Sciatic nerve (tissue), 2 donors: Measurements from ENCODE around the gene GRSF1. TPM values are rescaled to one million over a fixed set of nuclear protein-coding genes. Genes with fewer than 3 reads are reported as not detected.
"Not testable (repeated sequence)": the region's sequence is repeated elsewhere in the genome, so short reads cannot be mapped to it uniquely, and the experiment has no call there.

Source experiments
- ATAC-seq: fragments of 200-7000 bp; cut with Tn5 transposase; one replicate; pipeline ENCODE4 v1.9.1; 2020; ENCODE audit warnings: mild to moderate bottlenecking, moderate library complexity
- DNase-seq: peaks from one replicate; pipeline ENCODE4 v3.0.0-alpha.2; 2020; ENCODE audit warnings: low spot score
- intact Hi-C: fragments of 100-400 bp; cut with DNase I; formaldehyde crosslinking; loops from one replicate; pipeline ENCODE4 v1.14.2; 2022
- total RNA-seq: library from RNA; stranded (reverse); fragmentation: NEBNext Ultra II Directional; extraction: Animal tissue kit (Norgen Biotek cat#: 25700); gene quantifications from one replicate; pipeline ENCODE4 v1.2.1, GENCODE V29; 2021
- donor health status: DM: no; HTN: no; CAD: no.
- donor health status: DM: no; HTN: no; CAD: no.

GRSF1 gene
- total RNA-seq = 38.9 TPM

- DNase-seq (peak; percentile 97), ATAC-seq (peak; percentile 98)
- intact Hi-C loops = no loop called here
These were observed at the start of gene GRSF1 for GRCh38 chr4:70839589-70840093. TSS of gene GRSF1 (minus strand) at chr4:70839890. CDS start at chr4:70839827, 63 bp downstream.

- intact Hi-C loops = no loop called here
- no peak for ATAC-seq
- DNase-seq = no peak
These were observed 45.5 kb upstream of the GRSF1 start for GRCh38 chr4:70885174-70885573.

DNA sequence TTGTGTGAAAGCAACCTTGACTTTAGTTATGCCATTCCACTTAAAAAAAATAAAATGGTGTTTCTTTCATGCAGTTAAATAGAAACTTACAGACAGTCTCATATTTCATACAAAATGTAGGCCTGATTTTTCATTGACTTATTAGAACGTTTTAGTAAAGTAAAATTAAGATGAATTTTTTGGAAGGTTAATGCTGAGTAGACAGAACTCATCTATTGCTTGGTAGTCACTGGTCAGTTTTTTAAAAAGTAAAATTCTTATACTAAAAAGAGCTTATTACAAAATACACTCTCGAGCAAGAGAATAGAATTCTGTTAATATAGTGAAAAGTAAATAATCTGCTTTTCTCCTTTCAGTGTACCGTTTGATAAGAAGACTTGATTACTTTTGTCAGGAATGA is 41.0 kb upstream of the GRSF1 start:
- intact Hi-C loops = no loop called here
- no peak for ATAC-seq
- DNase-seq = no peak

- intact Hi-C loops = no loop called here
- ATAC-seq = no peak
These were observed 37.9 kb upstream of the GRSF1 start for GRCh38 chr4:70877556-70877955.

DNA sequence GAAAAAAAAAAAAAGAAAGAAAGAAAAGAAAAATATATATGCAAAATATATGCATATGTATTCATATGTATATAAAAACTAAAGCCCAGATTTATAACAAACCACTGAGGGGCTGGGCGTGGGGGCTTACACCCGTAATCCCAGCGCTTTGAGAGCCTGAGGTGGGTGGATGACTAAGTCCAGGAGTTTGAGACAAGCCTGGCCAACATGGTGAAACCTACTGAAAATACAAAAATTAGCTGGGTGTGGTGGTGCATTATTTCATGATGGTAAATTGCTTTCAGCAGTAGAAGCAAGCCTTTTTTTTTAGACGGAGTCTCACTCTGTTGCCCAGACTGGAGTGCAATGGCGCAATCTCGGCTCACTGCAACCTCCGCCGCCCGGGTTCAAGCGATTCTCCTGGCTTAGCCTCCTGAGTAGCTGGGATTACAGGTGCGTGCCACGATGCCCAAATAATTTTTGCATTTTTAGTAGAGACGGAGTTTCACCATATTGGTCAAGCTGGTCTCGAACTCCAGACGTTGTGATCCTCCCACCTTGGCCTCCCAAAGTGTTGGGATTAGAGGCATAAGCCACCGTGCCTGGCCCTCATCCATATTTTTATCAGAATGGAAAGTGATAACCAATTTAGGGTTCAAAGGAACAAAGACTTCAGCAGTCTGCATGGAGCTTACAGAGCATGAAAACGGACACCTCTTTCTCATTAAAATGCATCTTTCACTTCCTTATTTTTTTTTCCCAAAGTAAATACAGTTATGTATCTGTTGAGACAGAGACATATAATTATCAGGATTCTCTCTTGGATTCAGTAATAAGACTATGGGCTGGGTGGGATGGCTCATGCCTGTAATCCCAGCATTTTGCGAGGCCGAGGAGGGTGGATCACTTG is 34.8 kb upstream of the GRSF1 start:
- ATAC-seq (no peak), DNase-seq (no peak)
- intact Hi-C loops = no loop called here

More at GRCh38 chr4:70877556-70877955, 37.9 kb upstream of the GRSF1 start:
- DNase-seq = no peak

GRCh38 chr4:70873216-70873615 is 33.5 kb upstream of the GRSF1 start:
- intact Hi-C loops = no loop called here
- DNase-seq (no peak), ATAC-seq (no peak)

- DNase-seq (no peak), ATAC-seq (no peak)
- intact Hi-C loops = no loop called here
These were observed 29.1 kb upstream of the GRSF1 start for GRCh38 chr4:70868778-70869177.

DNA sequence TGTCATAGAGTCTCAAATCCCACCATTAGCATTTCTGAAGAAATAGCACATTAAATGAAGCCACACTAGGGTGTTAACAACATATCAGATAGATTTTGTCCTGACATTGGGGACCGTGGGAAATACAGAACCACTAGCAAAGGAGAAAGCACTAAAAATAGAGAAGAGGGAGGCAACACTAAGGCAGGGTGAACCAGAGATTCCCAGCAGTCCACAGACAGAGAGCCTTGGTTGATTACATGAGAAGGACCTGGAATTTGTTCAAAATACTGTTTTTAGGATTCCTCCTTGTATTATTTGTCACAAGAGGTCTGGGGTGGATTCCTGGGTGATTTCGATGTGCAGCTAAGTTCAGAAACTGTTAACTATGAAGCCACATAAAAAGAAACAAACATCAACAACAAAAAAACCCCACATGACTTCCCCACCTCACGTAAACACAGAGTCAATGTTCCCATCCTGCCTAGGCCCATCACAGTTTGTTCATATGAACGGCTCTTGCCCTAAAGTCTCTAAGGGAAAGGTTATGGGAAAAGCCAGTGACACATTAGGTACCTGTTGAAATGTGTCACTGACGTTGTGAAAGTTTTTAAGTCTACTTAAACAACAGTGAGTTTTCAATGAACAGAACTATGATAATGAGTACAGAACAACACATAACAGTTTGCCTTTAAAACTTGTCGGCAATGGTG is 23.6 kb upstream of the GRSF1 start:
- no peak for ATAC-seq
- intact Hi-C loops = no loop called here
- DNase-seq = no peak

DNA sequence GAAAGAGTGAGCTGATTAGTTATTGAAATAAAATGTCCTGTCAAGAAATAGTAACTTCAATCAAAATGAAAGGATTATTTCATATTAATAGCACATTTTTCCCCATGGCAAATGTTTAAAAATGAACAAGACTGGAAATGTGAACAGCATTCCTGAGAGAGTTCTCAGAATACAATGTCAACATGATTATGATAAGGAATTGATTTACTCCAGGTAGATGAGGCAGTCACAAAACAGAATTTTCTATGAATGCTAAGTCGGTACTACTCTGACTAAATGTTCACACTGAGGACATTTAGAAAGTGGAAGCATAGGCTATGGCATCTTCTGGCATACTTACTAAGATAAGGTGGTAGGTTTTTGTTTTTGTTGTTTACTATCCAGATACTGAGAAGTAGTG is 19.4 kb upstream of the GRSF1 start:
- DNase-seq (no peak), ATAC-seq (no peak)
- intact Hi-C loops = no loop called here

GRCh38 chr4:70858454-70858853 is 18.8 kb upstream of the GRSF1 start:
- DNase-seq (no peak), ATAC-seq (no peak)
- intact Hi-C loops = no loop called here

GRCh38 chr4:70855464-70855863 is 15.8 kb upstream of the GRSF1 start:
- no peak for ATAC-seq
- intact Hi-C loops = no loop called here
- DNase-seq = no peak

- intact Hi-C loops = no loop called here
- no peak for DNase-seq
- ATAC-seq = no peak
These were observed 9.6 kb upstream of the GRSF1 start for GRCh38 chr4:70849291-70849690.

GRCh38 chr4:70844180-70844579 is 4.5 kb upstream of the GRSF1 start:
- intact Hi-C loops = no loop called here
- no peak for DNase-seq
- ATAC-seq = no peak

GRCh38 chr4:70842761-70843435 is 3.2 kb upstream of the GRSF1 start:
- intact Hi-C loops = no loop called here
- no peak for ATAC-seq
- no peak for DNase-seq

- intact Hi-C loops = no loop called here
- DNase-seq (no peak), ATAC-seq (no peak)
These were observed 2.3 kb upstream of the GRSF1 start for GRCh38 chr4:70841951-70842350.

- DNase-seq (no peak), ATAC-seq (no peak)
- intact Hi-C loops = no loop called here
These were observed 1.5 kb upstream of the GRSF1 start for GRCh38 chr4:70841211-70841610.

- intact Hi-C loops, ATAC-seq, DNase-seq: not testable (repeated sequence)
These were observed 941 bp upstream of the GRSF1 start for GRCh38 chr4:70840631-70841030.

GRCh38 chr4:70840137-70840536 is 447 bp upstream of the GRSF1 start:
- peak; percentile 30 for ATAC-seq
- intact Hi-C loops = not testable (repeated sequence)
- peak; percentile 79 for DNase-seq
